ENCODE data around the gene TMED9. TPM values are rescaled to one million over a fixed set of nuclear protein-coding genes. Genes with fewer than 3 reads are reported as not detected.

Gene TMED9
- total and polyA plus RNA-seq, 9 of the 15 experiments (the other 6 are each of a cell fraction or from before 2014, with no cell fraction given) = 43.7 to 301 (median 90.0) TPM

DNA sequence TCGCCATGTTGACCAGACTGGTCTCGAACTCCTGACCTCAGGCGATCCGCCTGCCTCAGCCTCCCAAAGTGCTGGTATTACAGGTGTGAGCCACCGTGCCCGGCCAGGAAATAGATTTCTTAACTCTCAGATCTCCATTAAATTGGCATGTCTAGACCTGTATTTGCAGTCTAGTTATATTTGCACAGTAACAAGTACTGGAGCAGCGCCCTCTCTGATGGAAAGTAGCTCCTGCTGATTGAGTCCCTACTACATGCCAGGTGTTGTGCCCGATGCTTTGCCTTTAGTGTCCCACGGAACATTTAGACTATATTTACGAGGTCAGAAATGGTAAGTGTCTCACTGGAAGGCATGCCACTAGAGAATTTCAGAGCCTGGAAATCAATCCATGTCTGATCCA, 15.8 kb upstream of the TMED9 start:
- Histone ChIP-seq H3K9me3 (replicated peaks; ENCODE audit: control insufficient read depth, insufficient read depth, low read depth, low read length) (no peaks in the 10 kb centered on the region), H3K27ac (ENCODE audit: extremely low read depth, low read depth, low read length) (no peak overlapping the region), H3K9me1 (ENCODE audit: control insufficient read depth, insufficient read depth, low read length) (no peaks in the 10 kb centered on the region), H3K36me3 (ENCODE audit: control insufficient read depth, insufficient read depth, low read length) (no peaks in the 10 kb centered on the region), H3K27me3 (ENCODE audit: control insufficient read depth in 2 of 2, insufficient read depth in 2 of 2, low read length in 2 of 2) (peaks cover 7 to 21% of the 10 kb centered on the region in 2 experiments; a peak in 4 of 5 replicates), H3K79me2 (ENCODE audit: control insufficient read depth, insufficient read depth, low read length) (no peaks in the 10 kb centered on the region), H4K20me1 (replicated peaks; ENCODE audit: control insufficient read depth, insufficient read depth, low read length) (no peaks in the 10 kb centered on the region), H3K4me3 (no peak overlapping the region), H3K4me2 (ENCODE audit: insufficient read depth, low read length) (no peak overlapping the region), H2AFZ (ENCODE audit: low read depth, low read length) (no peak overlapping the region), H3K4me1 (replicated peaks in 1 of 2; ENCODE audit: control insufficient read depth in 2 of 2, insufficient read depth in 2 of 2, low read length in 2 of 2) (no peaks in the 10 kb centered on the region), H3K9ac (ENCODE audit: insufficient read depth in 1 of 2, low read depth in 2 of 2, low read length in 2 of 2) (no peak overlapping the region)
- CTCF ChIA-PET (ENCODE audit: low intra/inter-chr PET ratio) = no interaction called here
- POLR2A ChIA-PET = interaction anchor here (0.5 to 0.7 kb wide), 3 partner anchors 9 to 70 kb away, joined by 3 read pairs; no protein-coding TSS in a partner anchor
- DNase-seq (ENCODE audit: extremely low read depth in 1 of 4, low spot score in 3 of 4) = no peak
- in situ Hi-C loops (cut with MboI) (no loop called here), intact Hi-C loops (cut with micrococcal nuclease) (no loop called here)
- BruUV-seq (replicated peaks) = no TSS peak
- TF ChIP-seq, protein P1, sequence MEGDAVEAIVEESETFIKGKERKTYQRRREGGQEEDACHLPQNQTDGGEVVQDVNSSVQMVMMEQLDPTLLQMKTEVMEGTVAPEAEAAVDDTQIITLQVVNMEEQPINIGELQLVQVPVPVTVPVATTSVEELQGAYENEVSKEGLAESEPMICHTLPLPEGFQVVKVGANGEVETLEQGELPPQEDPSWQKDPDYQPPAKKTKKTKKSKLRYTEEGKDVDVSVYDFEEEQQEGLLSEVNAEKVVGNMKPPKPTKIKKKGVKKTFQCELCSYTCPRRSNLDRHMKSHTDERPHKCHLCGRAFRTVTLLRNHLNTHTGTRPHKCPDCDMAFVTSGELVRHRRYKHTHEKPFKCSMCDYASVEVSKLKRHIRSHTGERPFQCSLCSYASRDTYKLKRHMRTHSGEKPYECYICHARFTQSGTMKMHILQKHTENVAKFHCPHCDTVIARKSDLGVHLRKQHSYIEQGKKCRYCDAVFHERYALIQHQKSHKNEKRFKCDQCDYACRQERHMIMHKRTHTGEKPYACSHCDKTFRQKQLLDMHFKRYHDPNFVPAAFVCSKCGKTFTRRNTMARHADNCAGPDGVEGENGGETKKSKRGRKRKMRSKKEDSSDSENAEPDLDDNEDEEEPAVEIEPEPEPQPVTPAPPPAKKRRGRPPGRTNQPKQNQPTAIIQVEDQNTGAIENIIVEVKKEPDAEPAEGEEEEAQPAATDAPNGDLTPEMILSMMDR (IDR thresholded peaks at IDR 0.05 in 2 of 3, conservative IDR thresholded peaks at IDR 0.05 in 1 of 3; ENCODE audit: insufficient read depth in 2 of 3, low read depth in 1 of 3, low read length in 3 of 3) = 0 out of 6 replicates have a peak, but pooled peaks of 2 of the 3 experiments have one; percentile 9 to 19
- TF ChIP-seq BCL6 (CRISPR knock-in tag; IDR thresholded peaks at IDR 0.05) = no peak
- FAIRE-seq = no peak
- peak; percentile 66; the same call in 2 of the 3 replicates for ATAC-seq
- 4% methylated on average over 10 of the region's 10 CpGs for WGBS (ENCODE audit: insufficient coverage, low coverage, missing lambda C conversion rate)

DNA sequence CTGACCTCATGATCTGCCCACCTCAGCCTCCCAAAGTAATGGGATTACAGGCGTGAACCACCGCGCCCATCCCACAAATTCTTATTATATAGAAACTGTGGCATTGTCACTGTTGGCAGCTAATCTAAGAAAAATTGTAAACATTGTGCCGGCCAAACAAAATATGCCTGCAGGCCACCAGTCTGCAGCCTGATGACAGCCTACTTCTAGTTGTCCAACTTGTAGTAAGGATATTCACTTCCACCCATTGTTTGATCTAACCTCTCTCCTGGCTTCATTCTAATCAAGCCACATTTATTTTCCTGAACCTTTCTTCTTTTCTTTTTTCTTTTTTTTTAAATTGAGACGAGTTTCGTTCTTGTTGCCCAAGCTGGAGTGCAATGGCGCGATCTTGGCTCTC, 13.7 kb upstream of the TMED9 start:
- Histone ChIP-seq H3K9me1 (ENCODE audit: control insufficient read depth, insufficient read depth, low read length) (no peaks in the 10 kb centered on the region), H3K9me3 (replicated peaks; ENCODE audit: control insufficient read depth, insufficient read depth, low read depth, low read length) (no peaks in the 10 kb centered on the region), H3K36me3 (ENCODE audit: control insufficient read depth, insufficient read depth, low read length) (no peaks in the 10 kb centered on the region), H3K4me3 (no peak overlapping the region), H3K4me1 (replicated peaks in 1 of 2; ENCODE audit: control insufficient read depth in 2 of 2, insufficient read depth in 2 of 2, low read length in 2 of 2) (no peaks in the 10 kb centered on the region), H3K4me2 (ENCODE audit: insufficient read depth, low read length) (no peak overlapping the region), H2AFZ (ENCODE audit: low read depth, low read length) (no peak overlapping the region), H3K27ac (ENCODE audit: extremely low read depth, low read depth, low read length) (no peak overlapping the region), H3K27me3 (ENCODE audit: control insufficient read depth in 2 of 2, insufficient read depth in 2 of 2, low read length in 2 of 2) (peaks cover 7 to 21% of the 10 kb centered on the region in 2 experiments; a peak in 4 of 5 replicates), H3K79me2 (ENCODE audit: control insufficient read depth, insufficient read depth, low read length) (no peaks in the 10 kb centered on the region), H4K20me1 (replicated peaks; ENCODE audit: control insufficient read depth, insufficient read depth, low read length) (no peaks in the 10 kb centered on the region), H3K9ac (ENCODE audit: insufficient read depth in 1 of 2, low read depth in 2 of 2, low read length in 2 of 2) (no peak overlapping the region)
- intact Hi-C loops (cut with micrococcal nuclease) = no loop called here
- BruUV-seq (replicated peaks) = no TSS peak
- ChIA-PET CTCF (ENCODE audit: low intra/inter-chr PET ratio) (no interaction called here), POLR2A (interaction anchor here (0.6 kb wide), 1 partner anchor 19 kb away, joined by 3 read pairs; no protein-coding TSS in a partner anchor)
- DNase-seq (ENCODE audit: extremely low read depth in 1 of 4, low spot score in 3 of 4) (no peak), ATAC-seq (no peak), FAIRE-seq (no peak)
- 20% methylated on average over 8 of the region's 8 CpGs for WGBS (ENCODE audit: insufficient coverage, low coverage, missing lambda C conversion rate)
- in situ Hi-C loops (cut with MboI) = no loop called here
- no peak for TF ChIP-seq NONO (IDR thresholded peaks at IDR 0.05; ENCODE audit: low read depth in 2 of 2, low read length in 1 of 2)
- TF ChIP-seq HDAC6 (IDR thresholded peaks at IDR 0.05; ENCODE audit: low read depth, low read length) = no peak
- TF ChIP-seq, protein P2, sequence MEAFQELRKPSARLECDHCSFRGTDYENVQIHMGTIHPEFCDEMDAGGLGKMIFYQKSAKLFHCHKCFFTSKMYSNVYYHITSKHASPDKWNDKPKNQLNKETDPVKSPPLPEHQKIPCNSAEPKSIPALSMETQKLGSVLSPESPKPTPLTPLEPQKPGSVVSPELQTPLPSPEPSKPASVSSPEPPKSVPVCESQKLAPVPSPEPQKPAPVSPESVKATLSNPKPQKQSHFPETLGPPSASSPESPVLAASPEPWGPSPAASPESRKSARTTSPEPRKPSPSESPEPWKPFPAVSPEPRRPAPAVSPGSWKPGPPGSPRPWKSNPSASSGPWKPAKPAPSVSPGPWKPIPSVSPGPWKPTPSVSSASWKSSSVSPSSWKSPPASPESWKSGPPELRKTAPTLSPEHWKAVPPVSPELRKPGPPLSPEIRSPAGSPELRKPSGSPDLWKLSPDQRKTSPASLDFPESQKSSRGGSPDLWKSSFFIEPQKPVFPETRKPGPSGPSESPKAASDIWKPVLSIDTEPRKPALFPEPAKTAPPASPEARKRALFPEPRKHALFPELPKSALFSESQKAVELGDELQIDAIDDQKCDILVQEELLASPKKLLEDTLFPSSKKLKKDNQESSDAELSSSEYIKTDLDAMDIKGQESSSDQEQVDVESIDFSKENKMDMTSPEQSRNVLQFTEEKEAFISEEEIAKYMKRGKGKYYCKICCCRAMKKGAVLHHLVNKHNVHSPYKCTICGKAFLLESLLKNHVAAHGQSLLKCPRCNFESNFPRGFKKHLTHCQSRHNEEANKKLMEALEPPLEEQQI (IDR thresholded peaks at IDR 0.05) = no peak
- no peak for TF ChIP-seq MTA1 (IDR thresholded peaks at IDR 0.05; ENCODE audit: borderline replicate concordance)
- no peak for TF ChIP-seq BHLHE40 (IDR thresholded peaks at IDR 0.05; ENCODE audit: low read length)
- TF ChIP-seq SAFB (IDR thresholded peaks at IDR 0.05; ENCODE audit: borderline replicate concordance, low read depth, low read length) = no peak
- TF ChIP-seq CHD1 (IDR thresholded peaks at IDR 0.05; ENCODE audit: low read length) = no peak
- TF ChIP-seq SP1 (CRISPR knock-in tag; IDR thresholded peaks at IDR 0.05) = no peak
- TF ChIP-seq ZNF347 (CRISPR knock-in tag; IDR thresholded peaks at IDR 0.05; ENCODE audit: low read depth) = no peak
- no peak for TF ChIP-seq HDAC2 (IDR thresholded peaks at IDR 0.05)
- TF ChIP-seq KDM2B (CRISPR knock-in tag; IDR thresholded peaks at IDR 0.05) = no peak

All from K562 (cell line).